Panc1 (cell line): ENCODE measurements around the gene ASCC1.

Source experiments
- POLR2AphosphoS5 ChIP-seq: IDR thresholded peaks from 2 replicates; pipeline ENCODE4 v1.6.1; 2012; ENCODE audit warnings: mild to moderate bottlenecking, low read depth, low read length, moderate library complexity
- SIN3A ChIP-seq: IDR thresholded peaks from 2 replicates; pipeline ENCODE4 v1.6.1; 2012; ENCODE audit warnings: low read depth, mild to moderate bottlenecking, low read length, moderate library complexity, borderline replicate concordance; ENCODE audit not compliant: insufficient read depth
- TCF7L2 ChIP-seq: IDR thresholded peaks from 2 replicates; pipeline ENCODE4 v1.6.1; 2011; ENCODE audit warnings: mild to moderate bottlenecking, low read depth, low read length, inconsistent platforms
- TF ChIP-seq, protein P1 (sequence below): fragments of 450-650 bp; IDR thresholded peaks from 2 replicates; pipeline ENCODE4 v1.5.1; 2017; ENCODE audit warnings: mild to moderate bottlenecking

DNA sequence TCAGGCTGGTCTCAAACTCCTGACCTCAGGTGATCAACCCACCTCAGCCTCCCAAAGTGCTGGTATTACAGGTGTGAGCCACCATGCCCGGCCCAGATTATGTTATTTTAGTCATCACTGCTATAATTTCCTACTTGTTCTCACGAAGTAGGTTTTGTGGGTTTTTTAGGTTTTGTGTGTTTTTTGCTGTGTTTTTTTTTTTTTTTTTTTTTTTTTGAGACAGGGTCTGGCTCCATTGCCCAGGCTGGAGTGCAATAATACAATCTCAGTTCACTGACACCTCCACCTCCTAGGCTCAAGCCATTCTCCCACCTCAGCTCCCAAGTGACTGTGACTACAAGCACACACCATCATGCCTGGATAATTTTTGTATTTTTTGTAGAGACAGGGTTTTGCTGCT, 21.1 kb downstream of the ASCC1 start:
- TF ChIP-seq, protein P1, sequence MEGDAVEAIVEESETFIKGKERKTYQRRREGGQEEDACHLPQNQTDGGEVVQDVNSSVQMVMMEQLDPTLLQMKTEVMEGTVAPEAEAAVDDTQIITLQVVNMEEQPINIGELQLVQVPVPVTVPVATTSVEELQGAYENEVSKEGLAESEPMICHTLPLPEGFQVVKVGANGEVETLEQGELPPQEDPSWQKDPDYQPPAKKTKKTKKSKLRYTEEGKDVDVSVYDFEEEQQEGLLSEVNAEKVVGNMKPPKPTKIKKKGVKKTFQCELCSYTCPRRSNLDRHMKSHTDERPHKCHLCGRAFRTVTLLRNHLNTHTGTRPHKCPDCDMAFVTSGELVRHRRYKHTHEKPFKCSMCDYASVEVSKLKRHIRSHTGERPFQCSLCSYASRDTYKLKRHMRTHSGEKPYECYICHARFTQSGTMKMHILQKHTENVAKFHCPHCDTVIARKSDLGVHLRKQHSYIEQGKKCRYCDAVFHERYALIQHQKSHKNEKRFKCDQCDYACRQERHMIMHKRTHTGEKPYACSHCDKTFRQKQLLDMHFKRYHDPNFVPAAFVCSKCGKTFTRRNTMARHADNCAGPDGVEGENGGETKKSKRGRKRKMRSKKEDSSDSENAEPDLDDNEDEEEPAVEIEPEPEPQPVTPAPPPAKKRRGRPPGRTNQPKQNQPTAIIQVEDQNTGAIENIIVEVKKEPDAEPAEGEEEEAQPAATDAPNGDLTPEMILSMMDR: no peak
- TF ChIP-seq SIN3A: no peak
- no peak for TF ChIP-seq TCF7L2
- no peak for TF ChIP-seq POLR2AphosphoS5
